ENCODE measurements around the gene BRD9. TPM values are rescaled to one million over a fixed set of nuclear protein-coding genes. Genes with fewer than 3 reads are reported as not detected.

BRD9 gene
- total and polyA plus RNA-seq, 2 of the 4 experiments (the other 2 are of a cell fraction) = 22.0 to 43.4 TPM

- intact Hi-C loops (cut with micrococcal nuclease) (no loop called here), dilution Hi-C loops (cut with HindIII; ENCODE audit: low sequenced_read_pairs, unreplicated experiment) (no loop called here), in situ Hi-C loops (cut with MboI; ENCODE audit: low sequenced_read_pairs) (no loop called here)
- no TSS peak for BruUV-seq (replicated peaks)
- no peak overlapping the region for H3K4me2 ChIP-seq (ENCODE audit: low read depth, low read length)
- H3K36me3 ChIP-seq (ENCODE audit: control insufficient read depth, insufficient read depth, low read length) = no peaks in the 10 kb centered on the region
- peaks cover 10% of the 10 kb centered on the region for H3K9me1 ChIP-seq (ENCODE audit: insufficient read depth, low read length)
- H3K27ac ChIP-seq (ENCODE audit: insufficient read depth, low read length) = no peak overlapping the region
- H4K5ac ChIP-seq (ENCODE audit: low read depth, low read length) = no peak overlapping the region
- no peak overlapping the region for H2BK5ac ChIP-seq (ENCODE audit: low read depth, low read length, poor library complexity, severe bottlenecking)
- H2BK120ac ChIP-seq (ENCODE audit: low read depth, low read length) = no peak overlapping the region
- H2BK15ac ChIP-seq (ENCODE audit: low read depth, low read length) = no peak overlapping the region
- H3K4ac ChIP-seq (ENCODE audit: low read depth, low read length) = no peak overlapping the region
- peaks cover 13% of the 10 kb centered on the region for H4K20me1 ChIP-seq (ENCODE audit: insufficient read depth, low read length)
- TF ChIP-seq MXI1 (IDR thresholded peaks at IDR 0.05; ENCODE audit: borderline replicate concordance, low read depth, low read length) = no peak
- TF ChIP-seq RAD21 (IDR thresholded peaks at IDR 0.05; ENCODE audit: low read length) = no peak
- no peak for TF ChIP-seq CTCF (conservative IDR thresholded peaks at IDR 0.05; ENCODE audit: low read depth, low read length)
- no peak for TF ChIP-seq CHD1 (IDR thresholded peaks at IDR 0.05; ENCODE audit: low read depth, low read length)
- TF ChIP-seq MAFK (IDR thresholded peaks at IDR 0.05; ENCODE audit: low read depth, low read length) = no peak
- no peak for TF ChIP-seq SMC3 (IDR thresholded peaks at IDR 0.05; ENCODE audit: low read depth, low read length)
- no peak for TF ChIP-seq RCOR1 (IDR thresholded peaks at IDR 0.05; ENCODE audit: insufficient replicate concordance, low read length)
- no peak for TF ChIP-seq USF2 (IDR thresholded peaks at IDR 0.05; ENCODE audit: low read depth, low read length)
- TF ChIP-seq POLR2A (IDR thresholded peaks at IDR 0.05; ENCODE audit: low read depth, low read length) = no peak
- TF ChIP-seq ELK1 (IDR thresholded peaks at IDR 0.05; ENCODE audit: borderline replicate concordance, low read depth, low read length) = no peak
- TF ChIP-seq MAZ (IDR thresholded peaks at IDR 0.05; ENCODE audit: borderline replicate concordance, low read depth, low read length) = no peak
- CTCF ChIA-PET = no interaction called here
- no peak overlapping the region for H2AFZ ChIP-seq (replicated peaks; ENCODE audit: low read length, poor library complexity)
- no peak overlapping the region for H3K9ac ChIP-seq (ENCODE audit: low read depth, low read length)
- H3K14ac ChIP-seq (replicated peaks; ENCODE audit: low read depth, low read length) = no peak overlapping the region
- H2BK20ac ChIP-seq (ENCODE audit: low read depth, low read length) = no peak overlapping the region
- 89% methylated on average over 39 of the region's 55 CpGs; no CpG with 5 or more reads in 1 of the 2 experiments for WGBS, 2 experiments (ENCODE audit: extremely low coverage in 2 of 2, insufficient read length in 1 of 2)
- no peak overlapping the region for H4K8ac ChIP-seq (ENCODE audit: low read depth in 2 of 2, low read length in 2 of 2)
- ATAC-seq (ENCODE audit: low read depth) = no peak
- no peaks in the 10 kb centered on the region for H3K4me1 ChIP-seq (ENCODE audit: control insufficient read depth, insufficient read depth, low read length)
- H3K56ac ChIP-seq (ENCODE audit: extremely low read depth, insufficient read depth, low read length) = no peak overlapping the region
- POLR2A ChIA-PET (ENCODE audit: unreplicated experiment) = no interaction called here
- H3K4me3 ChIP-seq (ENCODE audit: insufficient read depth, low read depth, low read length) = no peak overlapping the region
- no peaks in the 10 kb centered on the region for H3K79me1 ChIP-seq (ENCODE audit: low read depth in 1 of 2, low read length in 2 of 2)
- H3K18ac ChIP-seq (ENCODE audit: low read depth, low read length) = no peak overlapping the region
- H4K91ac ChIP-seq (ENCODE audit: insufficient read depth, low read depth, low read length) = no peak overlapping the region
- no peak for DNase-seq
- H2AK5ac ChIP-seq (ENCODE audit: low read depth, low read length) = no peak overlapping the region
- H3K9me3 ChIP-seq (ENCODE audit: control insufficient read depth, insufficient read depth, low read length) = no peaks in the 10 kb centered on the region
- no peak overlapping the region for H2AK9ac ChIP-seq (replicated peaks; ENCODE audit: low read depth, low read length, poor library complexity)
- peaks cover 5% of the 10 kb centered on the region; the same call in 1 of the 2 replicates for H3K27me3 ChIP-seq (ENCODE audit: control insufficient read depth, insufficient read depth, low read length)
- H3K23ac ChIP-seq (ENCODE audit: low read depth, low read length) = no peak overlapping the region
Measured at GRCh38 chr5:852431-853401, 39.9 kb downstream of the BRD9 start.

Measured in IMR-90 (cell line).